ENCODE data around the gene LYZL1.

GRCh38 chr10:29326886-29327745, 38.2 kb downstream of the LYZL1 start:
- TF ChIP-seq CTCF (IDR thresholded peaks at IDR 0.05): no peak
- no peak for TF ChIP-seq EZH2 (IDR thresholded peaks at IDR 0.05; ENCODE audit: borderline replicate concordance, insufficient read depth, low read depth, low read length, poor library complexity, severe bottlenecking)

All from B cell (primary cell).